Naive B cell (primary cell): Measurements from ENCODE around the gene PHF21B. TPM values are rescaled to one million over a fixed set of nuclear protein-coding genes. Genes with fewer than 3 reads are reported as not detected.

Experiments
- ATAC-seq, 2 donors: fragments of 150-1000 bp; cut with Tn5 transposase; 2 replicates each; pipeline ENCODE4 v1.10.0; 2021; ENCODE audit warnings: low read depth in 2 of 2, mild to moderate bottlenecking in 2 of 2, moderate library complexity in 2 of 2
- DNase-seq: peaks from one replicate; pipeline ENCODE4 v3.0.0; 2022
- H3K27ac Mint-ChIP-seq, 6 donors: one replicate each; pipeline ENCODE4 v1.8.0; 2020 to 2022; ENCODE audit warnings: mild to moderate bottlenecking in 6 of 6, mixed read lengths in 6 of 6, moderate library complexity in 5 of 6, inconsistent platforms in 2 of 6
- H3K27me3 Mint-ChIP-seq, 3 donors: one replicate each; pipeline ENCODE4 v1.8.0; 2021 to 2022; ENCODE audit warnings: mixed read lengths in 3 of 3, mild to moderate bottlenecking in 1 of 3
- H3K36me3 Mint-ChIP-seq, 2 donors: one replicate each; pipeline ENCODE4 v1.8.0; 2020 to 2022; ENCODE audit warnings: mixed read lengths in 2 of 2, inconsistent platforms in 1 of 2, mild to moderate bottlenecking in 1 of 2
- H3K4me1 Mint-ChIP-seq, 3 donors: one replicate each; pipeline ENCODE4 v1.8.0; 2020 to 2022; ENCODE audit warnings: mixed read lengths in 3 of 3, inconsistent platforms in 1 of 3, mild to moderate bottlenecking in 1 of 3, moderate library complexity in 1 of 3
- H3K4me3 Mint-ChIP-seq, 8 donors: one replicate each; pipeline ENCODE4 v1.8.0; 2020 to 2022; ENCODE audit warnings: mild to moderate bottlenecking in 8 of 8, mixed read lengths in 8 of 8, moderate library complexity in 8 of 8, inconsistent platforms in 2 of 8
- H3K9me3 Mint-ChIP-seq, 7 donors: one replicate each; pipeline ENCODE4 v1.8.0; 2020 to 2022; ENCODE audit warnings: mixed read lengths in 7 of 7, mild to moderate bottlenecking in 5 of 7, inconsistent platforms in 2 of 7, moderate library complexity in 1 of 7
- polyA plus RNA-seq, 6 donors: library from polyadenylated mRNA; unstranded; fragments of 300-500 nt; fragmentation: Illumina TruSeq; gene quantifications; one replicate each; pipeline ENCODE4 v1.2.3, GENCODE V29; 2021; ENCODE audit warnings: low read depth in 6 of 6

The PHF21B gene
- polyA plus RNA-seq, 6 donors from 2014 or later = not detected

GRCh38 chr22:45034821-45035220 lies 25.0 kb upstream of the PHF21B start:
- Mint-ChIP-seq H3K4me1 (no peaks in the 10 kb centered on the region), H3K27me3 (peaks cover 11 to 34% (median 33%) of the 10 kb centered on the region in 3 donors), H3K9me3 (peaks cover 0 to 4% (median 0%) of the 10 kb centered on the region in 7 donors), H3K27ac (no peak overlapping the region), H3K4me3 (no peak overlapping the region), H3K36me3 (no peaks in the 10 kb centered on the region)
- no peak for DNase-seq
- no peak for ATAC-seq

- Mint-ChIP-seq H3K4me3 (no peak overlapping the region), H3K36me3 (no peaks in the 10 kb centered on the region), H3K27ac (no peak overlapping the region)
These were observed 24.4 kb upstream of the PHF21B start for GRCh38 chr22:45034156-45034555.

GRCh38 chr22:45033136-45033535 lies 23.3 kb upstream of the PHF21B start:
- no peak for ATAC-seq
- peaks cover 0 to 4% (median 0%) of the 10 kb centered on the region in 7 donors for H3K9me3 Mint-ChIP-seq
- H3K4me3 Mint-ChIP-seq = no peak overlapping the region
- no peak for DNase-seq
- no peaks in the 10 kb centered on the region for H3K4me1 Mint-ChIP-seq
- H3K36me3 Mint-ChIP-seq = no peaks in the 10 kb centered on the region
- H3K27me3 Mint-ChIP-seq = peaks cover 20 to 32% (median 29%) of the 10 kb centered on the region in 3 donors
- H3K27ac Mint-ChIP-seq = no peak overlapping the region

More at GRCh38 chr22:45034156-45034555, 24.4 kb upstream of the PHF21B start:
- Mint-ChIP-seq H3K9me3 (peaks cover 0 to 4% (median 0%) of the 10 kb centered on the region in 7 donors), H3K27me3 (peaks cover 16 to 36% (median 34%) of the 10 kb centered on the region in 3 donors), H3K4me1 (no peaks in the 10 kb centered on the region)
- DNase-seq (no peak), ATAC-seq (no peak)

GRCh38 chr22:45031629-45032403 lies 22.0 kb upstream of the PHF21B start:
- ATAC-seq (no peak), DNase-seq (no peak)
- no peaks in the 10 kb centered on the region for H3K36me3 Mint-ChIP-seq
- peak overlapping the region in 1 of 6 donors; percentile 61 for H3K27ac Mint-ChIP-seq
- H3K27me3 Mint-ChIP-seq = peaks cover 18 to 30% (median 27%) of the 10 kb centered on the region in 3 donors
- H3K4me3 Mint-ChIP-seq = no peak overlapping the region
- H3K9me3 Mint-ChIP-seq = no peaks in the 10 kb centered on the region
- no peaks in the 10 kb centered on the region for H3K4me1 Mint-ChIP-seq

GRCh38 chr22:45029501-45029900 lies 19.7 kb upstream of the PHF21B start:
- peaks cover 18 to 40% (median 29%) of the 10 kb centered on the region in 3 donors for H3K27me3 Mint-ChIP-seq
- H3K4me3 Mint-ChIP-seq = no peak overlapping the region
- no peak overlapping the region for H3K27ac Mint-ChIP-seq
- H3K9me3 Mint-ChIP-seq = no peaks in the 10 kb centered on the region
- no peak for DNase-seq
- H3K4me1 Mint-ChIP-seq = no peaks in the 10 kb centered on the region
- no peak for ATAC-seq
- no peaks in the 10 kb centered on the region for H3K36me3 Mint-ChIP-seq

DNA sequence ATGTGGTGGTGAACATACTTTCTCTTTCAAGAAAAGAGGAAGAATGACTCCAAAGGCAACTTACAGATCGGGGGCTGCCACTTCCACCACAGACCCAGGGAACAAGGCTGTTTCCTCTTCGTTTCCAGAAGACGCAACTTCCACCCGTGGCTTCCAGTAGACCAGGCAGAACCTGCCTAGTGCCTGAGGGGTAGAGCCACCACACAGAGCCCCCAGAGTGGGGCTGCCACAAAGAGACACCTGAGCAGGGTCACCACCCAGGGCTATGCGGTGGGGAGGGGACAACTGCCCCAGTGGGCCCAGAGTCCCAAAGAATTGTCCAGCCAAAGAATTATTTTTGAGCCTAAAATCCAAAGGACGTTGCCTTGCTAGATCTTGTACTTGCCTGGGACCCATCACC lies 16.7 kb upstream of the PHF21B start:
- ATAC-seq = no peak
- DNase-seq = no peak
- Mint-ChIP-seq H3K4me1 (peaks cover 0 to 8% (median 0%) of the 10 kb centered on the region in 3 donors), H3K9me3 (peaks cover 0 to 4% (median 0%) of the 10 kb centered on the region in 7 donors), H3K27me3 (peaks cover 26 to 58% (median 30%) of the 10 kb centered on the region in 3 donors), H3K36me3 (no peaks in the 10 kb centered on the region), H3K4me3 (no peak overlapping the region), H3K27ac (no peak overlapping the region)

DNA sequence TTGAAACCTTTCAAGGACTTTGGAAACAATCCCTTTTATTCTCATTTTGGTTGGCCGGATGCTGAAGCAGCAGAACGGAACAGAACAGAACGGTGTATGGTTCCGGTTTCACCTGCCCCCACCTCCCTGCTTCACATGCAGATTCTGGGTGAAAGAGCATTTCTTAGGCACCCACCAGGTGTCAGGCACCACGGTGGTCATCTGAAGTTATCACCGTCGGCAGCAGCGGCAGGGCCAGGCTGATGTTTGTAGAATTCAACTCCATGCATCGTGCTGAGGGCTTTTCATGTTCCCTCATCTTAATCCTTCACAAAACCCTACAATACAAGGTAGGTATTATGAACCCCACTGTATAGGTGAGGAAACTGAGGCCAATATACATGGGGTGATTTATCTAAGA lies 13.6 kb upstream of the PHF21B start:
- Mint-ChIP-seq H3K27ac (no peak overlapping the region), H3K27me3 (peaks cover 23 to 64% (median 40%) of the 10 kb centered on the region in 3 donors), H3K9me3 (peaks cover 0 to 4% (median 0%) of the 10 kb centered on the region in 7 donors), H3K4me3 (no peak overlapping the region), H3K36me3 (no peaks in the 10 kb centered on the region), H3K4me1 (peaks cover 0 to 8% (median 0%) of the 10 kb centered on the region in 3 donors)
- DNase-seq (no peak), ATAC-seq (no peak)

GRCh38 chr22:45019861-45020655 lies 10.3 kb upstream of the PHF21B start:
- Mint-ChIP-seq H3K27me3 (peaks cover 26 to 70% (median 37%) of the 10 kb centered on the region in 3 donors), H3K9me3 (peaks cover 0 to 4% (median 0%) of the 10 kb centered on the region in 7 donors), H3K4me3 (no peak overlapping the region), H3K4me1 (peaks cover 0 to 8% (median 0%) of the 10 kb centered on the region in 3 donors), H3K36me3 (no peaks in the 10 kb centered on the region), H3K27ac (no peak overlapping the region)
- ATAC-seq (no peak), DNase-seq (no peak)

DNA sequence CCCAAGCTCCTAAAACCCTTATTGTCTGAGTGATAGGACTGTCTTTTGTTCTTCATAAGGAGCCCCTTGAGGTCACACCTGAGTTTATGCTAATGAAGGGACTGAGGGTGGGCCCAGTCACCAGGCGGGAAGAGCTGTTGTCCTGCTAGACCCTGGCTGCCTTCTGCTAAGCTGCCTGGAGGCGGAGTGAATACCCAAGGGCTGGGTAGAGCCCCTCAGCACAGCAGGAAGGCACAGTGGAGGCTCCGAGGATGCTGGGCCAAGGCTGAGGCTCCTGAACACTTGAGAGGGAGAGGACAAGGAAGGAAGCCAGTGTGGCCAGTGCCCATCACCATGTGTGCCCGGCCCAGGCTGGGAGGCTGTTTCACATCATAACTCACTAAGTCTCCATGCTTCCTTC lies 4.8 kb upstream of the PHF21B start:
- ATAC-seq = no peak
- H3K36me3 Mint-ChIP-seq = peaks cover 0 to 7% of the 10 kb centered on the region in 2 donors
- H3K27ac Mint-ChIP-seq = peak overlapping the region in 1 of 6 donors; percentile 89
- H3K9me3 Mint-ChIP-seq = peaks cover 0 to 4% (median 0%) of the 10 kb centered on the region in 7 donors
- peaks cover 47 to 74% (median 69%) of the 10 kb centered on the region in 3 donors for H3K27me3 Mint-ChIP-seq
- DNase-seq = no peak
- peaks cover 7 to 9% (median 9%) of the 10 kb centered on the region in 3 donors for H3K4me1 Mint-ChIP-seq
- no peak overlapping the region for H3K4me3 Mint-ChIP-seq

DNA sequence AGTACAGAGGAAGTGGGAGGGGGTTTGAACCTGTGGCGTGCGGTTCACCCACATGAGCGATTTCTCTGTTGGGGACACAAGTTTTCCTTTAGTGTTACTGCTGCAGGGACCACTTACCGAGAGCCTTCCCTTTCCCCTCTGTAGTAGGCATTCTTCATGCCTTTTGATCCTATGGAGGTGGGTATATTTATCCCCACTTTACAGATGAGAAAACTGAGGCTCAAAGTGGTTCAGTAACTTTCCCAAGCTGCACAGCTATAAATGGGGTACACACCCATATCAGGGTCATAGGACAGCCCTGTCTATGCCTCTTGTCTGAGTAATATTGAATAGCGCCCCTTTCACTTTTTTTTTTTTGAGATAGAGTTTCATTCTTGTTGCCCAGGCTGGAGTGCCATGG lies 3.3 kb upstream of the PHF21B start:
- no peak for DNase-seq

DNA sequence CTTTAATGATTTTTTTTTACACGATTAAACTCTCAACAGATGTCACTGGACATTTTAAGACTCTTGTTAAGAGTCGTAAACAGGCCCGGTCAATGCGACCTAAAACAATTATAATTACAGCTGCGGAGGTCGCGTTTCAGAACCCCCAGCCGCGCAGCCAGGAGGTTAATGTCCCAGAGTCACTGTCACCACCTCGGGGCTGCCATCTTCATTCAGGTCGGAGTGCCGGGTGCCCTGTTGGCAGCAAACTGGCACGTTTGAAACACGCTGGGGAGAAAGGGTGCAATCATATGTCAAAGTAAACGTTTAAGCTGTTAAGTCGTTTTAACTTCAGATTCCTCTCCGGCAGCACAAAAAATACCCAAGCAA lies 711 bp upstream of the PHF21B start:
- peak overlapping the region in 2 of 6 donors; percentile 31 to 97 for H3K27ac Mint-ChIP-seq
- peaks cover 48 to 55% (median 54%) of the 10 kb centered on the region in 3 donors for H3K27me3 Mint-ChIP-seq
- ATAC-seq = no peak
- DNase-seq = no peak
- H3K4me3 Mint-ChIP-seq = peak overlapping the region; percentile 72 to 95 (median 88)
- peaks cover 9 to 14% (median 13%) of the 10 kb centered on the region in 3 donors for H3K4me1 Mint-ChIP-seq
- H3K36me3 Mint-ChIP-seq = peaks cover 0 to 7% of the 10 kb centered on the region in 2 donors
- H3K9me3 Mint-ChIP-seq = peaks cover 0 to 4% (median 0%) of the 10 kb centered on the region in 7 donors

More for the DNA sequence above, 3.3 kb upstream of the PHF21B start:
- Mint-ChIP-seq H3K27me3 (peaks cover 42 to 63% (median 57%) of the 10 kb centered on the region in 3 donors), H3K4me1 (peaks cover 7 to 9% (median 9%) of the 10 kb centered on the region in 3 donors), H3K36me3 (peaks cover 0 to 7% of the 10 kb centered on the region in 2 donors), H3K4me3 (no peak overlapping the region), H3K9me3 (peaks cover 0 to 4% (median 0%) of the 10 kb centered on the region in 7 donors), H3K27ac (no peak overlapping the region)
- no peak for ATAC-seq

- H3K4me3 Mint-ChIP-seq = peak overlapping the region in 6 of 8 donors; percentile 27 to 56 (median 55)
These were observed 827 bp downstream of the PHF21B start for GRCh38 chr22:45008751-45009605.

More at GRCh38 chr22:45008751-45009605, 827 bp downstream of the PHF21B start:
- peaks cover 0 to 7% of the 10 kb centered on the region in 2 donors for H3K36me3 Mint-ChIP-seq
- H3K4me1 Mint-ChIP-seq = peaks cover 9 to 14% (median 13%) of the 10 kb centered on the region in 3 donors
- peaks cover 53 to 61% (median 60%) of the 10 kb centered on the region in 3 donors for H3K27me3 Mint-ChIP-seq
- H3K9me3 Mint-ChIP-seq = peaks cover 0 to 4% (median 0%) of the 10 kb centered on the region in 7 donors
- ATAC-seq (no peak), DNase-seq (no peak)
- no peak overlapping the region for H3K27ac Mint-ChIP-seq
